ENCODE data around the gene AATK. TPM values are rescaled to one million over a fixed set of nuclear protein-coding genes. Genes with fewer than 3 reads are reported as not detected.
"Not testable (repeated sequence)": the region's sequence is repeated elsewhere in the genome, so short reads cannot be mapped to it uniquely, and the experiment has no call there.

The AATK gene
- total RNA-seq, 1 donor from 2014 or later = 0.67 TPM

DNA sequence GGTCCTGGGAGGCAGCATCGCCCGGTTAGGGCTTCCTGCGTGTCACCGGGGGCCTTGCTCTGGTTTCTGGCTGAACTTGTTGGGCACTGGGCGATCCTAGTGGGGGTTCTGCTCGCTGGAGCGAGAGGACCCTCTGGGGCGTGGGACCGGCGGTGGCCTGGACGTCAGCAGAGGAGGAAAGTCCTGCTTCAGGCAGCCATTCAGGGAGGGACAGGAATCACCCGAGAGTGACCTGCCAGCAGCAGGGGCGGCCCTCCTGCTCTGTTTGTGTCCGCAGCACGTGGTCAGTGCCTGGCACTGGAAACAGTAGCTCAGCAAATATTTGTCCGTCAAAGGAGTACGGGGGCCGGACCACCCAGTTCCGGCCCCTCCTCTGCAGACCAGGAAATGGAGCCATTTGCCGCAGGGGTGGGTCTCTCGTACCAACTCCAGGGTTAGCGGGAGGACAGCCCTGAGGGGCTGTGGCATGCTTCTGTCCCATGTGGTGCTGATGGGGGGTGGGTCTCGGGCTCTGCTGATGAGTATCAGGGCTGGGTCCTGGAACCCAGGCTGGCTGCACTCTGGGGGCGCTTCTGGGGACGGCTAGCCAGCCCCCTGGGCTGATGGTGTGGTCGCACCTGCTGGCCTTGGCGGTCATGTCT lies 82.8 kb downstream of the AATK start:
- TF ChIP-seq, protein P1, sequence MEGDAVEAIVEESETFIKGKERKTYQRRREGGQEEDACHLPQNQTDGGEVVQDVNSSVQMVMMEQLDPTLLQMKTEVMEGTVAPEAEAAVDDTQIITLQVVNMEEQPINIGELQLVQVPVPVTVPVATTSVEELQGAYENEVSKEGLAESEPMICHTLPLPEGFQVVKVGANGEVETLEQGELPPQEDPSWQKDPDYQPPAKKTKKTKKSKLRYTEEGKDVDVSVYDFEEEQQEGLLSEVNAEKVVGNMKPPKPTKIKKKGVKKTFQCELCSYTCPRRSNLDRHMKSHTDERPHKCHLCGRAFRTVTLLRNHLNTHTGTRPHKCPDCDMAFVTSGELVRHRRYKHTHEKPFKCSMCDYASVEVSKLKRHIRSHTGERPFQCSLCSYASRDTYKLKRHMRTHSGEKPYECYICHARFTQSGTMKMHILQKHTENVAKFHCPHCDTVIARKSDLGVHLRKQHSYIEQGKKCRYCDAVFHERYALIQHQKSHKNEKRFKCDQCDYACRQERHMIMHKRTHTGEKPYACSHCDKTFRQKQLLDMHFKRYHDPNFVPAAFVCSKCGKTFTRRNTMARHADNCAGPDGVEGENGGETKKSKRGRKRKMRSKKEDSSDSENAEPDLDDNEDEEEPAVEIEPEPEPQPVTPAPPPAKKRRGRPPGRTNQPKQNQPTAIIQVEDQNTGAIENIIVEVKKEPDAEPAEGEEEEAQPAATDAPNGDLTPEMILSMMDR (IDR thresholded peaks at IDR 0.05) = no peak
- Mint-ChIP-seq H3K36me3 (ENCODE audit: low read depth) (peaks cover 8% of the 10 kb centered on the region), H3K27me3 (ENCODE audit: low read depth) (no peaks in the 10 kb centered on the region), H3K9me3 (ENCODE audit: low read depth) (no peaks in the 10 kb centered on the region), H3K27ac (ENCODE audit: unreplicated experiment) (no peak overlapping the region), H3K4me3 (ENCODE audit: unreplicated experiment) (no peak overlapping the region), H3K4me1 (ENCODE audit: low read depth) (no peaks in the 10 kb centered on the region)
- DNase-seq (ENCODE audit: low spot score) = no peak

DNA sequence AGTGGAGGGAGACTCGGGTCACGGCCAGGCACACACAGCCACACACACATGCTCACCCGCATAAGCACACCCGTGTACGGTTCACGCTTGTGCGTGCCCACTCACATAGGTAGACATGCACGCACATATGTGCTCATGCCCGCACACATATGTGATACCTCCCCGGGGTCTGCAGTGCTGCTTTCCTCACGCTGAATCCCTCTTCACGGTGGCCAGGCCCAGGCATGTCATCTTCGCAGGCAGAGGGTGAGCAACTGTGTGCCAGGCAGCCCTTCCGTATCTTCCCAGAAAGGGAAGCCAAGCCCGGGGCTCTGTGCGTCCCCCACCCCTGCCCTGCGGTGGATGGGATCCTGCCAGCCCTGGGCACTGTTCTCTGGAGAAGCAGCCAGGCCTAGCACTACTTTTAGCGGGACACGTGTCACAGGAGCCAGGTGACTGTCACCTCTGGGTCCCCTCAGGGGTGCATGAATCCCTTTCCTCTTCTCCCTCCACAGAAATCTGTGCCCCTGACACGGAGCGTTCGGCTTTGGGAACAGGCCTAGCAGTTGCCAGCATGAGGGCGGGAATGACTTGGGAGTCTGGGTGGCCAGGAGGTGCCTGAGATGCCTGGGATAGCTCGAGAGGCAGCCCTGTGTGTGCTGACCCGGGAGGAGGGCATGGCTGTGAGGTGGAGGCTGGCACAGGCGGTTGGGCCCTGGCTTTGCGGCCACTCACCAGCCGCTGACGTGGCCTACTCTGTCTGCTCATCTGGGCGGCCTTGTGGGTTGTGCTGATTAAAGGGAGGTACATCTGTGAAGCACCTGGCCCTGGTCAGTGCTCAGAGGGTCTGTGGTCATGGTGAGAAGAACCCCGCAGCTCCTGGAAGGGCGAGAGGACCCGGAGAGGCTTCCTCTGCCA lies 83.6 kb downstream of the AATK start:
- no peak for DNase-seq (ENCODE audit: low spot score)
- H3K27ac Mint-ChIP-seq (ENCODE audit: unreplicated experiment) = no peak overlapping the region
- H3K4me1 Mint-ChIP-seq (ENCODE audit: low read depth) = no peaks in the 10 kb centered on the region
- no peak overlapping the region for H3K4me3 Mint-ChIP-seq (ENCODE audit: unreplicated experiment)
- no peaks in the 10 kb centered on the region for H3K9me3 Mint-ChIP-seq (ENCODE audit: low read depth)
- TF ChIP-seq, protein P1 (IDR thresholded peaks at IDR 0.05) = no peak
- peaks cover 6% of the 10 kb centered on the region for H3K36me3 Mint-ChIP-seq (ENCODE audit: low read depth)
- H3K27me3 Mint-ChIP-seq (ENCODE audit: low read depth) = no peaks in the 10 kb centered on the region

DNA sequence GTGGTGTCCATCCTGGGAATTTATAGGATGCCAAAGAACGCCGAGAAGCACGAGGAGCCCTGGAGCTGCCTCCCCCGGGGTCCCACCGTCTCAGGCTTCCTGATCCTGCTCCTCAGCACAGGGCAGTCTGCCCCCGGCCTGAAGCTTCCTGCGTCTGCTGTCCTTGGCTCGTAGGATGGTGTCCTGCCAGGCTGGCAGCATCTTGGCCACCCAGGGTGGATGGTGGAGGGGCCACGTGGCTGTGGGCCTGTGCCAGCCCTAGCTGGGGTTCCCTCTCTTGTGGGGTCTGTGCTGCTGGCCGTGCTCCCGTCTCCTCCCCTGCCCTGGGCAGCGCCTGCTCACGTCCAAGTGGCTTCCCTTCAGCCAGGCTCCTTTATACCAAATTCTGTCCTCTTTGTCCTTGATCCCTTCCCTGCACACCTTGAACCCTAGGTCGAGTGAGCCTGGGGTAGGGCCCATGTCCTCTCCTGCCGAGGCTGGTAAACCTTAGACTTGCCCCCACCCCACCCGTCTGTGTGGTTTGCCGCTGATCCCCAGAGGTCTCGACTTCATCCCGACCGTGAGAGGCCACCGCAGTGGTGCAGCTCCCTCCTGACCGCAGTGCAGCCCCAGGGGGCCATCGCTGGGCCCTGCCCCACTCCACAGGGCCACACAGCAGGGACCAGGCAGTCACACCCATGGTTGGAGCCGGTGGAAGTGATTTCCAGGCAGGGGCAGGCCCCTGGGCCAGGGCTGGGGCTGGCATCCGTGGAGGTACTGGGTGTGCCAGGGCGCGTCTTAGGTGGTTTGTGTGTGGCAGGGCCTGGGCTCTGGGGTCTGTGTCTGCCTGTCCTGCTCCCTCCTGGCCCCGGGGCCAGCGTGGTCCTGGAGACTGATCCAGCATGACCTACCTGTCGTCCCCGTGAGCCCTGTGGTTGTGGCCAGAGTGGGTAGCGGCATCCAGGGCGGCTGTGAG lies 84.5 kb downstream of the AATK start:
- Mint-ChIP-seq H3K36me3 (ENCODE audit: low read depth) (peaks cover 3% of the 10 kb centered on the region), H3K27ac (ENCODE audit: unreplicated experiment) (no peak overlapping the region), H3K27me3 (ENCODE audit: low read depth) (no peaks in the 10 kb centered on the region), H3K4me1 (ENCODE audit: low read depth) (no peaks in the 10 kb centered on the region), H3K4me3 (ENCODE audit: unreplicated experiment) (no peak overlapping the region), H3K9me3 (ENCODE audit: low read depth) (no peaks in the 10 kb centered on the region)
- DNase-seq (ENCODE audit: low spot score) = no peak
- TF ChIP-seq, protein P1 (IDR thresholded peaks at IDR 0.05) = no peak

DNA sequence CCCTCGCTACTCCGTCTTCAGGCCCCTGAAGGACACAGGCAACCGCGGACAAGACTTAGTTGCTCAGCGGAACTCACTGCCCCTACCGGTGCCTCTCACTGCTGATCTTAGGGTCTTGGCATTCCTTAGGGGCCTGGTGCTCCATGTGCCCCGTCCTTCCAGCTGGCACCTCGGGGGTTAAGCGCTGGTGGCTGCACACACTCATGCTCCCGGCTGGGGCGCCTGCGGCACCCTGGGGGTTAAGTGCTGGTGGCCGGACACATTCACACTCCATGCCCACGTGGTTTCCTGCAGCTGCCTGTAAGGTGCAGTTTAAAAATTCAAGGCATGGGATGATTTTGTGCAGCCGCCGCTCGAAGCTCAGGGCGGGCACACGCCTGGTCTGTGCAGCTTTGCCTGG lies 86.0 kb downstream of the AATK start:
- TF ChIP-seq, protein P1 (IDR thresholded peaks at IDR 0.05) = no peak
- no peak for DNase-seq (ENCODE audit: low spot score)
- Mint-ChIP-seq H3K36me3 (ENCODE audit: low read depth) (peaks cover 1% of the 10 kb centered on the region), H3K27ac (ENCODE audit: unreplicated experiment) (no peak overlapping the region), H3K4me1 (ENCODE audit: low read depth) (peaks cover 8% of the 10 kb centered on the region), H3K4me3 (ENCODE audit: unreplicated experiment) (no peak overlapping the region), H3K9me3 (ENCODE audit: low read depth) (no peaks in the 10 kb centered on the region), H3K27me3 (ENCODE audit: low read depth) (no peaks in the 10 kb centered on the region)

DNA sequence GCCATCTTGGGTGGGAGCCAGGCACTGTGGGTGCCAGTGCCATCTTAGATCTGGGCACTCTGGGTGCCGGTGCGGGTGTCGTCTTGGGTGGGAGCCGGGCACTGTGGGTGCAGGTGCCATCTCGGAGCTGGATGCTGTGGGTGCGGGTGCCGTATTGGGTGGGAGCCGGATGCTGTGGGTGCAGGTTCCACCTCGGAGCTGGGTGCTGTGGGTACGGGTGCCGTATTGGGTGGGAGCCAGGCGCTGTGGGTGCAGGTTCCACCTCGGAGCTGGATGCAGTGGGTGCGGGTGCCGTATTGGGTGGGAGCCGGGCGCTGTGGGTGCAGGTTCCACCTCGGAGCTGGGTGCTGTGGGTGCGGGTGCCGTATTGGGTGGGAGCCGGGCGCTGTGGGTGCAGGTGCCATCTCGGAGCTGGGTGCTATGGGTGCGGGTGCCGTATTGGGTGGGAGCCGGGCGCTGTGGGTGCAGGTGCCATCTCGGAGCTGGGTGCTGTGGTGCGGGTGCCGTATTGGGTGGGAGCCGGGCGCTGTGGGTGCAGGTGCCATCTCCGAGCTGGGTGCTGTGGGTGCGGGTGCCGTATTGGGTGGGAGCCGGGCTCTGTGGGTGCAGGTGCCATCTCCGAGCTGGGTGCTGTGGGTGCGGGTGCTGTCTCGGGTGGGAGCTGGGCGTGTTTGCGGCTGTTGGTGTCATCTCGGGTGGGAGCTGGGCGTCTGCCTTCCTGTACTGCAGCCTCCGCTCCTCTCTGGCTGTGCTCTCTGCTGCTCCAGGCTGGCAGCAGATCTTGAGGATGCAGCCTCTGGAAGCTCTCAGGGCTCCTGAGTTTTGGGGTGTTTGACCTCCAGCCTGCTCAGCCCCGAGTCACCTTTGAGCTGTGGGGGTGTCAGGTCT lies 87.8 kb downstream of the AATK start:
- not testable (repeated sequence) for H3K36me3 Mint-ChIP-seq (ENCODE audit: low read depth); H3K27me3 Mint-ChIP-seq (ENCODE audit: low read depth); H3K27ac Mint-ChIP-seq (ENCODE audit: unreplicated experiment); DNase-seq (ENCODE audit: low spot score); H3K4me3 Mint-ChIP-seq (ENCODE audit: unreplicated experiment); H3K9me3 Mint-ChIP-seq (ENCODE audit: low read depth)
- H3K4me1 Mint-ChIP-seq (ENCODE audit: low read depth) = peaks cover 14% of the 10 kb centered on the region
